GM21528 (cell line): ENCODE data around the gene GNAL.
"Not testable (repeated sequence)": the region's sequence is repeated elsewhere in the genome, so short reads cannot be mapped to it uniquely, and the experiment has no call there.

ENCODE experiments used
- ATAC-seq: cut with Tn5 transposase; IDR thresholded peaks from one replicate; pipeline ENCODE4 v1.9.1; 2021; ENCODE audit warnings: mild to moderate bottlenecking, moderate library complexity; ENCODE audit not compliant: unreplicated experiment, low FRiP score

The GNAL gene

GRCh38 chr18:11834772-11835171 is 145.7 kb downstream of the GNAL start:
- ATAC-seq, result no peak

- ATAC-seq, result no peak
Observed at GRCh38 chr18:11839556-11839955, 150.5 kb downstream of the GNAL start.

DNA sequence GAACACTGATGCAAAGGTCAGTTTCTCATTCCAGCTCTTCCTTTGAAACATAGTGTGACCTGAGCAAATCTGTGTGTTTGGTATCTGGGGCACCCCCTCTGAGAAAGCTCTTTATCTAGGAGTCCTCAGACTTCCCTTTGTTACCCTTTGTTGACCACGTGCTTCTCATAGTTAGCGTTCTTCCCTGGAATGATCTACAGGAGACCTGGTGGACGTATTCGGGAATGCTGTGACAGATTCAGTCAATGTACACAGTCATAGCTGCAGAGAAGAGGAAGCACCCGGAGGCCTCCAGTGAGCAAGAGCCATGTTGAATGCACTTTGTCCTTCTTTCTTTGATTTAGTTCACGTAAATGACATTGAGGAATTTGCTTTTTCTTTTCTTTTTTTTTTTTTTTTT is 151.4 kb downstream of the GNAL start:
- ATAC-seq, result no peak

DNA sequence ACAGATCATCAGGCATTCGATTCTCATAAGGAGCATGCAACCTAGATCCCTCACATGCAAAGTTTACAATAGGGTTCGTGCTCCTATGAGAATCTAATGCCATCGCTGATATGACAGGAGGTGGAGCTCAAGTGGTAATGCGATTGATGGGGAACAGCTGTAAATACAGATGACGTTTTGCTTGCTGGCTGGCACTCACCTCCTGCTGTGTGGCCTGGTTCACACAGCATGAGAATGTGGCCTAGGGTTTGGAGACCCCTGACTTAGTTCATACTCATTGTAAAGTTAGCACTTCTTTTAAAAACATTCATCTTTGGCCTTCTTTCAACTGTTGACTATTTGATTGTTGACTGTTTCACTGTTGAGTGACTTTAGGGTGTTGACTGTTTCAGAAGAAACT is 153.5 kb downstream of the GNAL start:
- no peak for ATAC-seq

- ATAC-seq, result no peak
Observed at GRCh38 chr18:11844436-11844835, 155.4 kb downstream of the GNAL start.

DNA sequence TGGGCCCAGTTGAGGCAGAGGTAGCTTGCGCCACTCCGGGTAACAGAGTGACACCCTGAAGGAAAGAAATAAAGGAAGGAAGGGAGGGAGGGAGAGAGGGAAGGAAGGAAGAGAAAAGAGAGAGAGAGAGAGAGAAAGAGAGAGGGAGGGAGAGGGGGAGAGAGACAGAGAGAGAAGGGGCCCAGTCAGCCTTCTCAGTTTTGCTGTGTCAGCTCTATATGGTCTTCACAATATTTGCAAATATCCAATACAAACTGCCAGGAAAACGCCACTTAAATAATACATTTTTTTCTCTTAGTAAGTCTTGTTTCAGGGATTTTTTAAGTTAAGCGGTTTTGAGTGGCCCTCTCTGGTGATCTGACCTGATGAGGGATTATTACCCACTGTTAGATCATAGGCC is 156.6 kb downstream of the GNAL start:
- ATAC-seq, result no peak

GRCh38 chr18:11847811-11848210 is 158.7 kb downstream of the GNAL start:
- ATAC-seq, result no peak

GRCh38 chr18:11849279-11849678 is 160.2 kb downstream of the GNAL start:
- ATAC-seq, result no peak

DNA sequence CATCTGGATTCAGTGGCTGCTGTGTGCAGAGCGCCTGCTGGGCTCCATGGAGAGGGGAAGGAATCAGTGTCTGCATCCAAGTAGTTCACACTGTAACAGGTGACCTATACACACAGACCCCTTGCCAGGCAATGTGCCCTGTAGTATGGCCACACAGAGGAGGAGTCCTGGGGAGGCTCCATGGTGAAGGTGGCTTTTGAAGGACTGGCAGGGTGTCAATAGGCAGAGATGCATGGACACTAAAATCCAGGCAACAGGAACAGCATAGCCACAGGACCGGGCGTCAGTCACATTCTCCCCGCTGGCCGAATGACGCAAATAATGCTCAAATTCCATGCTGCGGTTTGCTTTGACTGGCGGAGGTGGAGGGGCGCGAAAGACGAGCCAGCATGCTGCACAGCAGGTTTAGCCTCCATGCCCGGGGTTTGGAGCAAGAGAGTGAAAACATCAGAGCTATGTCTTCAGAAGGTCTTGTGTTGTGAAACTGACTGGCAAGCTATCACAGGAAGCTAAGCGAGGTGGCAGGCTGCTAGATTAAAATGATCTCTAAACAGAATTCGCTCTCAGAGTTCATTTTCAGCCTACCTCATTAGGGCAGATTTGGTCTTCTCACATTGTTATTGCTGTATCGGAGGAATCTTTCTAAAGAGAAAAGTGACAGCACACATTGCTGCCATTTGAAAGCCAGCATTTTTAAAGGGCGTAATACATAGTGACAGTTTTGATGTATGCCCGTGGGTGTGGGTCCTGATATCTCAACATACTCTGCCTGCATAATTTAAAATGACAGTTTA is 161.0 kb downstream of the GNAL start:
- no peak for ATAC-seq

DNA sequence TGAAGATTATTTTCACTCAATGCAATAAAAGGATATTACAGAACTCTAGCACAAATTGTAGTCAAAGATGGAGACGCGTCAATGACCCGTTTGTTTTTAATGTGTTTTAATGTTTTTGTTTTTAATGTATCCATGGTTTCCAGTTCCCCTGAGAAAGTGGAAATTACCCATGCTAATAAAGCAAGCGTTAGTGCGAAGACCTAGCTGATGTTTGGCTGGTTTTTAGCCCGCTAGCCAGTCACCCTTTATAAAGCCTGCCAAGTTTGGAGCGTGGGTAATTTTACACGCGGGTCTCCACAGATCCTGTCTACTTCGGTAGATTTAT is 161.7 kb downstream of the GNAL start:
- ATAC-seq, result peak; percentile 32

DNA sequence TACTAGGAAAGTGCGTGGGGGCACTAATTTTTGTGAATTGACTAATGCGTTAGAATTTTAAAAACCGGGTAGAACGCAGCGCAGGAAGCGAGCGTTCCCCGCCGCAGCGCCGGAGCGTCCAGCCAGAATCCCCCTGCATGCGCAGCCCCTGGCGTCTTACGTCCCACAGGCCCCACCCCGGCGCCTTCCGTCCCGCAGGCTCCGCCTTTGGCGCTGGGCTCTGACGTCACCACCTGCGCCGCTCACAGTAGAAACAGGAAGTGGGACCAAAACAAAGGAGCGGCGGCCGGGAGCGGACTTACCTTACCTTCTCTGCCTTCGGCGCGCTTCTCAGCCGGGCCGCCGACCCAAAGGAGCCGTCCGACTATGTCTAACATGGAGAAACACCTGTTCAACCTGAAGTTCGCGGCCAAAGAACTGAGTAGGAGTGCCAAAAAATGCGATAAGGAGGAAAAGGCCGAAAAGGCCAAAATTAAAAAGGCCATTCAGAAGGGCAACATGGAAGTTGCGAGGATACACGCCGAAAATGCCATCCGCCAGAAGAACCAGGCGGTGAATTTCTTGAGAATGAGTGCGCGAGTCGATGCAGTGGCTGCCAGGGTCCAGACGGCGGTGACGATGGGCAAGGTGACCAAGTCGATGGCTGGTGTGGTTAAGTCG is 162.2 kb downstream of the GNAL start, which contains the start of gene CHMP1B:
TSS of gene CHMP1B (plus strand) at position 268 of the 660 bp plus-strand sequence. CDS start at position 367, 99 bp downstream.
- ATAC-seq, result peak; percentile 94

GRCh38 chr18:11851806-11852337 is 162.8 kb downstream of the GNAL start:
- ATAC-seq, result peak; percentile 31

DNA sequence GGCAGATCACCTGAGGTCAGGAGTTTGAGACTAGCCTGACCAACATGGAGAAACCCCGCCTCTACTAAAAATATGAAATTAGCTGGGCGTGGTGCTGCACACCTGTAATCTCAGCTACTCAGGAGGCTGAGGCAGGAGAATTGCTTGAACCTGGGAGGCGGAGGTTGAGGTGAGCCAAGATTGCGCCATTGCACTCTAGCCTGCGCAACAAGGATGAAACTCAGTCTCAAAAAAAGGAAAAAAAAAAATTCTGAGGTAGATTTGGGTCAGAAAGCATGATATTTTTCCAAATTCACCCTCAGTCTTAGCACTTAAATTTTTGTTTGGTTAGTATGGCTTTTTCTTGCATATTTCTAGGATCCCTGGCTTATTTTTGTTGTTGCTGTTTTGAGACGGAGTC is 165.5 kb downstream of the GNAL start:
- not testable (repeated sequence) for ATAC-seq

DNA sequence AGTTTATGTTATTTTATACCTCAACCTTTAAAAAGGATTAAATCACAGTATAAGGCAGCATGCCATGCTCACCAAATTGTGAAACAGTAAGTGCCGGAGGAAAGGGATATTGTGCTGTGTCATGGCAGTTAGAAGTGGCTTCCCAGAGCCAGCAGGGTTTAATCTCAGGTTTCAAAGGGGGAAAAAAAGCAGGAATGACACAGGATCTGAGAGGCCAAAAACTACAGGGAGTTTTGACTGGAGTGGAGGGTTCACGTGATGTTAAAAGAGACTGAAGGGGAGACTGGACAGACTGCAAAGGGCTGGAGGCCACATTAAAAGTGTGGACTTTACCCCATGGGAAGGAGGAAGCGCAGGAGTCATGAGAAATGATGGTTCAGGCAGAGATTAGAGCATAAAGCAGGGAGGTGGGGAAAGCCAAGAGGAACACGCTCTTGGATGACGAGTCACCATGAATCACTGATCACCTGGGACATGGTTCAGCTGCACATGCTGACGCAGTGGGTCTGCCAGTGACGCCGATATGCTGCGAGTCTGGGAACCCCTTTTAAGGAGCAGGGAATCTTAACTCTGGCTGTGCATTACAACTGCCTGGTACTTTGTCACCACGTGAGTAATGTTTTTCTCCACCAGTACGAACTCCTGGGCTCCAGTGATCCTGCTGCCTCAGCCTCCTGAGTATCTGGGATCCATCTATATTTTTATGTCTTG is 168.3 kb downstream of the GNAL start:
- no peak for ATAC-seq

DNA sequence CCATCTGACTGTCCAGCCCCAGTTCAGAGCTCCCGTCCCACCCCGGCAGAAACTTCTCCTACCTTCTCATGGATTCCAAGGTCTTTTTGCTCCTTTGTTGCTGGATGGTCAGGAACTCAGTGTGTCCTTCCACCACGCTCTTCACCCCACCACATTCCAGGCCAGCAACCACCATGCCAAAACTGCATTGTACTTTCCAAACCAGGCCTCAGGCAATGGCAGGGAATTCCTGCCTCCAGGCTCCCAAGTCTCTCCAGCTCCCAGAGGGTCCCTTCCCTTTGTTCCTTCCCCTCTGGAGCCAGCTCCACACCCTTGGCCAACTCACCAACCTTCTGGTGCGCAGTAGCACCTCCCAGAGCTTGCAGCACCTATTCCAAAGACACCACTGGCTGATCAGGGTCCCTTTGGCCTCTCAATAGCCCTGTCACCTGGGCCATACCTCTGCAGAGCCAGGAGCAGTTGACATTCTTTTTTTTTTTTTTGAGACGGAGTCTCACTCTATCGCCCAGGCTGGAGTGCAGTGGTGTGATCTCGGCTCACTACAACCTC is 170.3 kb downstream of the GNAL start:
- no peak for ATAC-seq

- no peak for ATAC-seq
Observed at GRCh38 chr18:11859903-11860407, 170.9 kb downstream of the GNAL start.

DNA sequence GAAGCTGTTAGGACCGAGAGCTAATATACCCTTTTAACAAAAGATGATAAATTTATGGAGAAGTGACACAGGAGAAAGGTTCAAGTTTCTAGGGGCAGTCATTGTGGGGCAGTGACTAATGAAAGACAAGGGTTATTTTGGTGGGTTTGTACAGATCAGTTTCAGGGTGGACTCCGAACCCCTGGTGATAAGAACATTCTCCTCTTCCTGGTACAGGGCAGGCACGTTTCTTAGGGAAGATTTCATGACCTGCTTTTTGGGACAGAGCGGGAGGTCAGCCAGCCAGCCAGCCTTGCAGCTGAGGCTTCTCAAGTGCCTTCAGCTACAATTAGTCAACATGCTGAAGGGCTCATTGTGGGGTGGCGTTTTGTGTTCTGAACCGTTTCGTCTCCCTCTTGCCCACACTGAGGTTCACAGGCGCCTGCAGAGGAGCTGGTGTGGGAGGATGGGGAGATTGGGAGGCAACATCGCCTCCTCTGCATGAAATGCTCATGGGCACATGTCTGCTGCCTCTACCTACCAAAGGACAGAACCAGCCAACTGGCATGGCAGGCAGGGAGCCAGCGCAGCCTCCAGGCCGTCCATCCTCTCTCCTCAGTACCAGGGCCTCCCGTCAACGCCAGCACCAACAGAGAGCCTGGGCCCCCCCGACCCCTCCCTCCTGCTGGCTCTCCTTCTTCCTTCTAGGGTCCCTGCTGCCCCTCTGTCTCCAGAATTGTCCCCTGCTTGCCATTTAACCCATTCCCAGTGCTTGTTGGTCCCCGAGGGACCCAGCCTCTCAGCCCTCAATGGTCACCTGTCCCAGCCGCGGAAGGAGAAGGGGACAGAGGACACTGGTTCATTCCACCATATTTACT is 171.8 kb downstream of the GNAL start:
- no peak for ATAC-seq

DNA sequence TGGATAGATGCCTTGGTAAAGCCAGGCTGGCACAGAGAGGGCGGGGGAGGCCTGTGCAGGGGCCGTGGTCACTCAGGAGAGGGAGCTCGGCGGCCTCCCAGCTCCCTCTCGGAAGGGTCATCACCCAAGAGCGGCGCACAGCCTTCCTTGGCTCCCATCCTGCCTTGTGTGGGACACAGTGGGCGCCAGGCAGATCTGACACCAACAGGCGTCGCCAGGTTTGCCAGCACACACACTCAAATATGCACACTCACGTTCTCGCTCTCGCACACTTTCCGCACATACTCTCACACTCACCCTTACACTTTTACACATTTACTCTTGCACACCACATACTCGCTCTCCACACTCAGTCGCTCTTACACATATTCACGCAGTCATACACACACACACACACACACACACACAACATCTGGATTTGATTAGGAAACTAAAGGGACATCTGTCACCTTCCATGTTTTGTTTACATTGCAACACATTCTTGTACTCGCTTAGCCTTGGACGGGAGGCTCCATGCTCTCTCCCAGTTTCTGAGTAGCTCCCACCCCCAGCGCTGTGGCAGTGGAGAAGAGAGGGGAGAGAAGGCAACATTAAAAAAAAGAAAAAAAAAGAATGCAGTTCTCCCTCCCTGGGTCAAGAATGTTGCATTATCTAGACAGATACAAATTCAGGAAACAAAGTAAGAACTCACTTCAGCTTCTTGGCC is 172.7 kb downstream of the GNAL start:
- no peak for ATAC-seq

DNA sequence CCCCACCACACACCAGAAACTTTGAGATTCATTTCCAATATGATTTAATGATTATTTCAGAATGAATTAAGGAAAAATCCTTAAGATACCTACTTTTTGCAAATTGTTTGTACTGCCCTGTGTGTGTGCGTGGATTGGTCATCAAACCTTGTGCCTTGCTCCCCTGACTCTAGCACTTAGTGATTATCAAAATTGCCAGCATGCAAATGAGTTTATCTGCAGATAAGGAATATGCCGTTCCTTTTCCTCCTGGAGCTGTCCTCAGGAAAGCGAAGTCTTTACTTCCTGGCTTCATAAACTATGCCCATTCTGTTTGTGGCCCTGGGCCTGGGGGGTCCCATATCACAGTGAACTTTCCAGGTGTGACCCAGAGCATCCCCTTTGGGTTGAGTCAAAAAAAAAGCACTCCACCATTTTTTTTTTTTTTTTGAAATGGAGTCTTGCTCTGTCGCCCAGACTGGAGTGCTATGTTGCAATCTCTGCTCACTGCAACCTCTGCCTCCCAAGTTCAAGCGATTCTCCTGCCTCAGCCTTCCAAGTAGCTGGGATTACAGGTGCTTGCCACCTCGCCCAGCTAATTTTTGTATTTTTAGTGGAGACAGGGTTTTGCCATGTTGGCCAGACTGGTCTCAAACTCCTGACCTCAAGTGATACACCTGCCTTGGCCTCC is 173.5 kb downstream of the GNAL start:
- ATAC-seq, result no peak
